NCI-H774 (cell line): ENCODE results near the gene MRC2.

Experiments used
- DNase-seq: peaks from one replicate; lab custom pipeline; 2025; lab: John Stamatoyannopoulos, UW

The MRC2 gene

DNA sequence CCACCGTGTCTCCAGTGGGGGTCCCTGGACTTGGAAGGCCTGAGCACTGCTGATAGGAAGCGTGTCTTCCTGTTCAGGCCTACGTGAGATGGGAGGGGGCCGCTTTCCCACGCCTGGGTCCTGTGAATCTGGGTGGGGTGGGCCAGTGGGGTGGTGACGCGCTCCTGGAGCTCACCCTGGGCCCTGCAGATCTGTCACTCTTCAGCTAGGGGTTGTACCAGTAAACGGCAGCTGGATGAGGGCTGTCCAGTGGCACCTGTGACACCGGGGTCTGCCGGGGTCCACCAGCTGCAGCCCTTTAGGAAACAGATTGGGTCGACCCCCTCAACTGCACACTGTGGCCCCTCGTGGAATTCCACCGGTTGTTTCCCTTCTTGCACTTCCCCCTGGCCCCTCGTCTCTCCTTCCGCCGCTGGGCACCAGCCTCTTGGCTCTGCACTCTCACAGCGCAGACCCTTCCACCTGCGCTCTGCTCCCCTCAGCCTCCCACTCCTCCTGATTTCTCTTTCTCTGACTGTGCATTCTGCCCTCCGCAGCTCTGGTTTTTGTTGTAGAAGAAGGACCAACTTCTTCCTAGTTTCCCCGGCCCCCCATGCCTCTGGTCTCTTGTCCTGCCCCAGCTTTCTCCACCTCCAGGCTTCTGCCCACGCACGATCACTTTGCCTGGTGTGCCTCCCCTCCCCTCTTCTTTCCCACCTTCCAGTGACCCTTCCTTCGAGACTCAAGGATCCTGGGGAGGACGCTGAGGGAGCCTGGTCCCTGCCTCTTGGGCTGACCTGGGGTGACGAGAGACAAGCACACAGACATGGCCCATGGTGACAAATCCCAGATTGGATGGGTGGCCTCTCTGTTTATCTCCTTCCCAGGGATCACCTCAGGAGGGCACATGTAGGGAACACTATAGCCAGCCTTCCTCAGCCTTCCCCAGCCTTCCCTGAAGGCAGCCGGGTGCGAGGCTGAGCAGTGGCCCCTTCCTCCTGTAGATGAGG lies 4.8 kb downstream of the MRC2 start:
- DNase-seq, result no peak

GRCh38 chr17:62637809-62638208 lies 10.3 kb downstream of the MRC2 start:
- no peak for DNase-seq

DNA sequence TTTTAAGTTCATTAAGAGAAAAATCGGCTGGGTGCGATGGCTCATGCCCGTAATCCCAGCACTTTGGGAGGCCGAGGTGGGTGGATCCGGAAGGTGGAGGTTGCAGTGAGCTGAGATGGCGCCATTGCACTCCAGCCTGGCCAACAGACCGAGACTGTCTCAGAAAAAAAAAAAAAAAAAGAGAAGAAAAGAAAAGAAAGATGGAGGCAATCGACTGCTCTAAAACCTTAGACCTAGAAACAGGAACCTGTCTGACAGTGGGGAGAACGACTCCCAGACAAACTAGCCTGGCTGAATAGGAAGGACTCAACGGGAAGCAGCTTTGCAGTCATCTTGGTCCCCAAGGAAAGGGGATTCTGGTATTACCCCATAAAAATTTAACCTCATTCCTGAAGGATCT lies 13.7 kb downstream of the MRC2 start:
- DNase-seq, result no peak

GRCh38 chr17:62641951-62642350 lies 14.5 kb downstream of the MRC2 start:
- no peak for DNase-seq

GRCh38 chr17:62643496-62643895 lies 16.0 kb downstream of the MRC2 start:
- DNase-seq, result no peak

DNA sequence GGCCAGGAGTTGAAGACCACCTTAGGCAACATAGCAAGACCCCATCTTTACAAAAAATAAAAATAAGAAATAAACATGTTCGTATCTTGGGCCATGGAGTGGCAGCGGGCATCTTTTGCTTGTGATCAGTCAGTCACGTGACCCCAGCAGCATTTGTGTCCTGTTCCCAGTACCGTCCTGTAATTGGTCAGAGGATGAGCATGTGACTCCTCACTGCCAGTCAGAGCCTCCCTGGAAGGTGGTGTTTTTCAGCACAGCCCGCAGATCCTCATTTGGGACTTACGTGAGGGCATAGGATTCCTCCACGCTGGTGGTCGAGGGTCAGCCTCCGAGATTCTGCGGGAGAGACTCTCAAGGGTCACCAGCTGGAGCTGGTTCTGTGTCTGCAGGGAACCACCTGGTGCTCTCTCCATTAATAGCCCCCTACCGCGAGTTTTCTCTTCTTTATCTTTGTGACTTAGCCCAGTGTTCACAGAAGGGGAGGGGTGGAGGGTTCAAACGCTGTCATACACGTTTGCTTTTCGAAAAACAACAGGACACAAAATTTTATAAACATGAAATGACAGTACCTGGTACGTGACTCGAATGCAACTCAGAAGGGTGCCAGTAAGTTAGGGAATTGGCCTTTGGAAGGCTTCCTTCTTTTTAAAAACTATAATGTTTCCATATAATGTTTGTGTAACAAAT lies 17.2 kb downstream of the MRC2 start:
- no peak for DNase-seq

GRCh38 chr17:62648251-62648955 lies 20.9 kb downstream of the MRC2 start:
- no peak for DNase-seq

GRCh38 chr17:62648956-62649294 lies 21.5 kb downstream of the MRC2 start:
- DNase-seq, result no peak

- no peak for DNase-seq
Measured at GRCh38 chr17:62649570-62649969, 22.1 kb downstream of the MRC2 start.

GRCh38 chr17:62650587-62650986 lies 23.1 kb downstream of the MRC2 start:
- no peak for DNase-seq

DNA sequence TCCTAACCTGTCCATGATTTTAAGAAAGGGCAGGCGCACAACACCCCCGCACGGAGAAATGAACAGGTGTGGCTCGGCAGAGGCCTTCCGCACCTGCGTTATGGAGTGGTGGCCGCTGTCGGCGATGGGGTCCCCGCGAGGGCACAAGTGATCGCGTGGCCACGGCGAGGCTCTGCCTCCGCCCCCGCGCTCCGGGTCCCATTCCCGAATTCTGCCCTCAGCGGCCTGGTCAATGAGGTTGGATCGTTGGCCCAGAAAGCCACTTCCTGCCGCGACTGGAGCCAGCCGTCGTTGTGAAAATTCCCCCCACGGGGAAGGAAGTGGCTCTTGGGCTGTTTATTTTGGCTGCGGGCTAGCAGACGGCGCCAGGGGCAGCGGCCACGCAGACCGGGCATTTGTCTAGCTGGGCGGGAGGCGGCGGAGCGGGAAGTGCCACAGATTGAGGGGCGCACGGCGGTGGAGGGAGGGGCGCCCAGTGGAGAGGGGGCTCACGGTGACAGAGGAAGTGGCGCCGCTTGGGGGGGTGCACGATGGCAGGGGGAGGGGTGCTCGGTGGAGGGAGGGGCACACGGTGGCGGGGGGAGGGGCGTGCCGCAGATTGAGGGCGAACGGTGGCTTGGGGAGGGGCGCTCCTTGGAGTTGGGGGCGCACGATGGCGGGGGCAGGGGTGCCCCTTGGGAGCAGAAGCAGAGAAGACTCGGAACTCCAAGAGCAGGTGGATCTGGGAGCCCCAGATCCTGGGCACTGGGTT lies 25.0 kb downstream of the MRC2 start:
- peak; percentile 86 for DNase-seq

GRCh38 chr17:62653002-62653825 lies 25.7 kb downstream of the MRC2 start:
- DNase-seq, result peak; percentile 90

- DNase-seq, result no peak
Measured at GRCh38 chr17:62653826-62654761, 26.6 kb downstream of the MRC2 start.

DNA sequence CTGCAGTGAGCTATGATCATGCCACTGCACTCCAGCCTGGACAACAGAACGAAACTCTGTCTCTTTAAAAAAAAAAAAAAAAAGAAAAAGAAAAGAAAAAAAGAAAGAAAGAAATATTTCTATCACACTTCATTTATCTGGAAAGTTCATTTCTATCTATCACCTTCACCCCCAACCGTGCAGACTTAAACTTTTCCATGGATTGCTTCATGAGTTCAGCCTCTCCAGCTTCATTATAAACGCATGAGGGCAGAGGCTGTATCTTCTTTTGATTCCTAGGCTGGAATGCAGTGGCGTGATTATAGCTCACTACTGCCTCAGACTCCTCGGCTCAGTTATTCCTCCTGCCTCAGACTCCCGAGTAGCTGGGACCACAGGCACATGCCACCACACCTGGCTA lies 28.2 kb downstream of the MRC2 start:
- DNase-seq, result no peak

DNA sequence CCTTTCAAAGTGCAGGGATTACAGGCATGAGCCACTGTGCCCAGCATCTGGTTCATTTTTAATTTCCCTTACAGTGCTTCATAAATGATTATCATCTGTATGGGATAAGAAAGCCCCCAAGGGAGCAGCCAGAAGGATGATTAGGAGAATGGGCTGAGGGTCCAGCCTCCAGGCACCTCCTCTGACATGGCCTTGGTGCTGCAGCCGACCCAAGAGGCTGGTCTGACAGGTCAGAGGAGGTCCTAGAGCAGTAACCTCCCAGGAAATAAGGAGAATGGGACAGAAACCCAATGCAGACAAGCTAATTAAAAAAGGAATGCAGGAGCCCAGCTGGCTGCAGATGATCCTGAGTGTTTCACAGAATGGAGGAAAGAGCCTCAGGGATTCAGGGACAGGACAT lies 29.0 kb downstream of the MRC2 start:
- DNase-seq, result no peak

DNA sequence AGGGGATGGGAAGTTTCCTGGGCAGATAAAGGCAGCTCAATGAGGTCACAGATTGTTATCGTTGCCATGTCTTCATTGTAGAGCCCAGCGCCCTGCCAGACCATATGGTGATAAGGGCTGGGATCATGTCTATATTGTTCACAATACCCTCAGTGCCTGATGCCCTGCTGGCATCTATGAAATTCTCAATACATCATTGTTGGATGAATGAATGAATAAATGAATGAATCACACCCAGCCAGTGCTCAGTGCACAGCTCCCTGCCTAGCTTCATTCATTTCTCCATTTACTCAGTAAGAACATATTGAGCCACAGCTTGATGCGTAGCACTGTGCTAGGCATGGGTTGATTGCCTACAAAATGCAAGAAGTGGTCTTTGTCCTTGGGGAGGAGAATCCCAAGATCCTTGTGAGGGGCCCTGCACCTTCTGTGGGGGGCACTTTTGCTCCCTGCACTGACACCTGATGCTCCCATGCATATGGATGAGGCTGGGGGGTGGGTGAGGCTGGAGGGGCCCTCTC lies 29.7 kb downstream of the MRC2 start:
- DNase-seq, result no peak

- no peak for DNase-seq
Measured at GRCh38 chr17:62657690-62658089, 30.2 kb downstream of the MRC2 start.

- DNase-seq, result no peak
Measured at GRCh38 chr17:62658136-62658920, 30.9 kb downstream of the MRC2 start.

- DNase-seq, result no peak
Measured at GRCh38 chr17:62660629-62661118, 33.2 kb downstream of the MRC2 start.
